GM19452 (cell line): ENCODE results near the gene ALDH3B2.
"Not testable (repeated sequence)": the region's sequence is repeated elsewhere in the genome, so short reads cannot be mapped to it uniquely, and the experiment has no call there.

Experiments used
- ATAC-seq: cut with Tn5 transposase; IDR thresholded peaks from one replicate; pipeline ENCODE4 v1.9.1; 2021; ENCODE audit not compliant: unreplicated experiment

ALDH3B2 gene

DNA sequence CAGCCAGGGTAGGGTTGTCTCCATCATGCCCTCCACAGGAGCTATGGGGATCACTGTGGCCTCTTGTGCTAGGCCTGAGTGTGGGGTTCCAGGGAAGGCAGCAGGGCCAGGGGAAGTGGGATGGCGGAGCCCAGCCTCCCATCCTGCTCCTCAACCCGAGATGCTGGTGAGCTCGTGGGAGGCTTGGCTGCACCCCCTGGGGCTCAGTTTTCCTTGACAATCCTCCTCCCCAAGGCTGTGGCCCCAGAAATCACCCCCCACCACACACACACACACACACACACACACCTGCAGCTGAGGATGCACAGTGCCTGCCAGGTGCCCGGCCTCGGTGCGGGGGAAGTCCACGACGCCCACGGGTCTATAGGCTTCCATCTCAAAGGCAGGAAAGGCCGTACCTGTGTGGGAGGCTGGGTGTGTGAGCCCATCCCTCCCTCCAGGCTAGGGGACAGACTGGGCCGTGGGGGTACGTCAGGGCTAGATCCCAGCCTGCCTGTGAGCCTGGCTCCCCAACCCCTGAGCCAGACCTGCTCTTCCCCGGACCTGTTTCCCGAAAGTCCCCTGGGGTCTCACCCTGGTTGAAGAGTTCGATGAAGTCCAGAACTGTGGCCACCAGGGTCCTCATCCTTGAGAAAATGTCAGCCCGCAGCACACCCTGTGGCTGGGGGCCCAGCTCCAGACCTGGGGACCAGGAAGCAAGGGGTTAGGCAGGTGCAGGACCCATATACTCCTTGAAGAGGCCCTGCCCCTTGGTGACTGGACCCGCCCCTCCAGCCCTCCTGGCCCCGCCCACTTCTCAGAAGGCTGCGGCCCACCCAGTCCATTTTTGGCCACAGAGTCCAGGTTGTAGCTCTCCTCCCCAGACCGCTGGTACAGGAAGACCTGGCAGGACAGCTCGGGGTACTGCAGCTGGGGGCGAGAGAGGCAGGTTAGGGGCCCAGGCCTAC lies 29.7 kb downstream of the ALDH3B2 start:
- ATAC-seq: no peak

DNA sequence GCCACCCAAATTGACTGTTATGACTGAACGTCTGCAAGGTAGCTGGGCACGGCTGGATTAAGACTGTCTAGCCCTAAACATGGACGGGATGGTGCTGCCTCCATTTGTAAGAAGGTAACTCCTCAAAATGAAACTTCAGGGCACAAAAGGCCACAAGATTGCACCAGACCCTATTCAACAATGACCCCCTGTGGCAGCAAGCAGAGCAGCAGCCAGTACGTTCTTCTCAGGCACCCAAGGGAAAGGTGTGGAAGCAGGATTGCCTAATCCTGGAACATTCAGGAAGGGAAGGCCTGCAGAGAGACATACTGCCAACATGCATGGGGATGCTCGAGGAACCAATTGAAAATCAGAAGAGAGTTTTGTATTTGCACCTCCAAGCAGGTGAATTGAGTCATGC lies 30.4 kb downstream of the ALDH3B2 start:
- no peak for ATAC-seq

DNA sequence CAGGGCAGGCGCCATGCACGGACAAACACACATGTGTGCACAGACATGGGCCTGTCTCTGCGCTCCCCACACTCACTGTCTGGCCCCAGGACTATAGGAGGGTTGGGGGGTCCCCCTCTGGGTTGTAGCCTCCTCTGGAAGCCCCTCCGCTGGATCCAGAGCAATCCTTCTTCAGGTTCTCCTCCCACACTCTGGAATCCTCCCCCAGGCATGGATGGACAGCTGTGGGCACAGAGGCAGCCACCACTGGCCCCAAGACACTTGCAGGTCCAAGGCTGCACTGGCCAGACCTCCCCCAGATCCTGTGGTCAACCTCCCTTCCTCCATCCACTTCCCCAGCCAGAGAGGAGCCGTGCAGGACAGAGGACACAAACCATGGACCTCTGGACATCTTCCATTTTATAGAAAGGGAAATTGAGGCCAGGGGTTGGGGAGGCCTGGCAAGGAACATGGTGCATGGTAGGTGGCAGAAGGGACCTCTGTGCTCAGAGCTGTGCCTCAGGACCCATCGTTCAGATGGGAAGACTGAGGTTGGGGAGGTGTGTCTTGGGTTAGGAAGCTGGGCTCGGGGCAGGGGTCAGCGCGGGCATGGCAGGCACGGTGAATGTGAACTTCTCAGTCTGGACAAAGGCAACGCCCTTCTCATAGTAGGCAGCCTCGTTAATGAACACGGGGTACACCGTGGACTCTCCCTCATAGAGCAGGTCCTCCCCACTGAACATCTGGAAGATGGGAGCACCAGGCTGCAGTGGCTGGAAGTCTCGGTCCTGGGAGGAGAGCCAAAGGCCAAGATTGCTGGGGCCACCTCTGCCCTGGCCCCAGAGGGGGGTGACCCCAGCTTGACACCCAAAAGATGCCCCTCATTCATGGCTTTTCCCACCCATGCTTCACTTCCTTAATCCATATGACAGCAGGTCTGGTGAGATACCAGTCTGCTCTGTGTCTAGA lies 32.0 kb downstream of the ALDH3B2 start:
- no peak for ATAC-seq

DNA sequence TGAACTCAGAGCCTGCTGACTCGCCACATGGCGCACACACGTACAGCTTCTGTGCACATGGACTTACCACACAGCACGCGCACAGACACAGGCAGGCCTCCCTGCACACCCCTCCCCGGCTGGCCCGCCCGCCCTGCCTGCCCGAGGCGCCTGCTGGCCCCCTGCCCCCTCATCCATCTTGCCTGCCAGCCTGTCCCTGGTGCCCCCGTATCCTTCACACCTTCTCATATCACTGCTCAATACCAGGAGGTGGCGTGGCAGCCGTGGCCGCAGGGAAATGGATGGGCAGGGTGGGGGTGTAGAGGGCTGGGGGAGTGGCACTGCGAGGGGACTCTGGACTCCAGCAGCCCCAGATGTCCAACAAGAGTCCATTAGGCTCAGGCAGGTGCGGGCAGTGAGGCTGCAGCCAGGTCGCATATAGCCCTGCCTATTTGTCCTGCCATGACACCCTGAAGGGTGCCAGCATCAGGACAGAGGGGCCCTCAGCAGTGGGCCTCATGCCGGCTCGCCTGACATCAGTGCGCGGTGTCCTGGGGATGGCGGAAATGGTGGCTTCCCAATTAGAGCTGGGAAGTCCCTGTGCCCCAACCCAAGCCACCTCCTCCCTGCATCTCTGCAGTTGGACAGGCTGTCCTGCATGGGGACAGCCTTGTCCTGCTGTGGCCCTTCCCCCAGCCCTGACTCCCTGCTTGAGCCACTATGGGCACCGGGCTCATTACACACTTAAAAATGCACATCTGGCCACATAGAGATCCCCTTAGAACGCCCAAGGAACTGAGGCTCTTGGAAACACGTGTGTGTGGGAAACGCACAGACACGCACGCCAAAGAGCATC lies 32.9 kb downstream of the ALDH3B2 start:
- ATAC-seq: no peak

DNA sequence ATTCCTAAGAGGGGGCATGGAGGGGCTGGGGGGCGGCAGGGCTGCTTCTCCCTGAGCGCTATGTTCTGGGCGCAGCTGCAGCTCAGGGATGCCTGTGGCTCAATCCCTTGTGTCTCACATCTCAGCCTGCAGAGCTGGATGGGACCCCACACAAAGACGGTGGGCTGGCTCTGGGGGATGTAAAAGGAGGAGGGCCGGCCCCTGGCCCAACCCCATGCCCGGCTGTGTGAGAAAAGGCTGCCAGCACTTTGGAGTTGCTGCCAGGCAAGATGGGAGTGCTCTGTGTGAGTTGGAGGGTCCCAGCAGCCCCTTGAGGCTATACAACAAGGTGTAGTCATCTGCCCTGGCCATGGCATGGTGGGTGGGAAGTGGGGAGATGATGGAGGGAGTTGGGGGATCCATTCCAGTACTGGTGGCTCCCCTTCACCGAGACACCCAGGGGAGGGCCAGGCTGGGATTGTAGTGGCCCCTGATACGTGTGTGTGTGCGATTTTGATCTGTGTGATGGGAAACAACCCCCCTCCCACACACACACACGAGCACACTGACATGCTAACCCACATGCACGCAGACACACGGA lies 33.6 kb downstream of the ALDH3B2 start:
- ATAC-seq: no peak

DNA sequence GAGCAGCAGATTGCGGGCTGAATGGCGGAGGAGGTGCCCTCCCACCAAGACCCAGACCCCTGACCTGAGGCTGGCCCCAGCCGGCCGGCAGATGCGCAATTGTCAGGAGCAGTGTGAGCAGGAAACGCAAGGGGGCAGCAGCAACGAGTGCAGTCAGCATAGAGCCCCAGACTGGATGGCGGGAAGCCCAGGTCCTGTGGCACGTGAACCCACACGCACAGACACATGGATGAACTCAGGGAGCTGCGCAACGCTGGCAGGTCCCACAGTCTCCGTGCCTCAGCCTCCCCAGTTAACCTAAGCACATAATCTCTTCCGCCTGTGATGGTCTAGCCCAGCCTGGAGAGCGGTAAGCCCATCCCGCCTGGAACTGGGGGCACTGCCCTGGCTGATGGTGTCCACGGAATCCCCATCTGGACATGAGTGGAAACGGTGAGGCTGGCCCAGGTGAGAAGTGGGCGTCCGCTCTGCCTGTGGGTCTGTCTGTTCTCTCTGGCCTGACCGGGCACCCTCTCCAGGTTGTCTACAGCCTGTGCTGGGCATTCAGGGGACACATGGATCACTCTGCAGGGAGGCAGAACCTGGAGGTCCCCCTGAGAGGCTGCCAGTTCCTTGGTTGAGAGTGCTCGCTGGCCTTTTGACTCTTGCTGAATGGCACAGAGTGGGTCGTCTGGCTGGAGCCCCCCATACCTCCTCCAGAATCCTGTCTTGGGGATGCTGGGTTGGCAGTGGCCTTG lies 34.2 kb downstream of the ALDH3B2 start:
- no peak for ATAC-seq

DNA sequence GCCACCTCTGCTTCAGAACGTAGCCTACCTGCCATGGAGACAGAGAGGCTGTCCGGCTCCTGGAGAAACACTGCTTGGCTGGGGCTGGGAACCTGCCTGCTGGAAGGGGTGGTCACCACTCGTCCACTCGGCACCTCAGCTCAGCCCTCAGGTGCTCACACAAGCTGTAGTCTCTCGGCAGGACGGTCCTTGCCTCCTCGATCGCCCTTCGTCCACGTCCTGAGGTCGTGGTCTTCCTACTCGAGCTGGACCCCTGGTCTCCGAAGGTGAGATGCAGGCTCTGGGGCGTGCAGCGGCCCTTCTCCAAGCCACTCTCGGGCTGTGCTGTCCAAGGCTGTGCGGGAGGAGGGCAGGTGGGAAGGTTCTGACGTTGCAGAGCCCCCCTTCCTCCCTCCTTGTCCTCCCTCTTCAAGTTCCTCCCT lies 35.0 kb downstream of the ALDH3B2 start, which contains the start of gene TBX10:
Gene TBX10, minus strand, starts transcription at position 326 of the 422 bp plus-strand sequence. Its CDS starts 291 bp downstream, at position 35.
- no peak for ATAC-seq

DNA sequence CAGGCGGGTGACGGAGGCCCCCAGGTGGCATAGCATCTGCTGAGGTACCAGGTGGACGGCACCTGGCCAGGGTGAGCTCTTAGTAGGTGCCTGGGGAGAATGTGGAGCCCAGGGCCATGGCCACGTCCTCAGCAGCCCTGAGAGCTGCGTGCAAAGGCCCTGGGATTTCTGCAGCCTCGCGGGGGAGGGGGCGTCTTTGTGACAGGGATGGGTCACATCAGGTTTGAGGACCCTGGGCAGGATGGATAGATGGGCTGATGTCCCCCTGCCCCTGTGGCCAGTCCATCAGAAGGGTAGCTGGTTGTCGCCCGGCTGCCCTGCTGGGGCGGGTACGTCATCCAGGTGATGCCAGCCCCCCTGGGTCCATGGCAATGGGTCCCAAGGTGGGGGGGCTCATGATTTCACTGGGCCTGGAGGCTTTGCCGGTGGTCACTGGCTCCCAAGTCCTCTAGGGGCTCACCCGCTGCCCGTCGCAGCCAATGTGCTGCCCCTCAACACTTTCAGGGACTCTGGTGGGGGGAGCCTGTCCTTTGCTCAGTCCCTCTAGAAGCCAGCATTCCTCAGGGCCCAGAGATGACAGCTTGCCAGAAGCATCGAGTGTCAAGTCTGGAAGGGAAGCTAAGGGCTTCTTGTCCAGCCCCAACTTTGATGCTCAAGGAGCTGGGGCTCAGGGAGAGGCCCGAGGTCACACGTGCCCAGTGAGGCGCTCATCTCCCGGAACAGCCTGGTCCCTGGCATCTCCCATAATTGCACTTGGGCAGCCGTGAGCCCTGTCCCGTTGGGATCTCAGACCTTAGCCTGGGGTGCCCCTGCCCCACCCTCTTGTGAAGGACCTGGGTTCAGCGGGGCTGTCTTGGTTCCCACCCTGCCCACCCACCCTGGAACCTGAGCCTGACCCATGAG lies 35.6 kb downstream of the ALDH3B2 start:
- ATAC-seq: no peak

DNA sequence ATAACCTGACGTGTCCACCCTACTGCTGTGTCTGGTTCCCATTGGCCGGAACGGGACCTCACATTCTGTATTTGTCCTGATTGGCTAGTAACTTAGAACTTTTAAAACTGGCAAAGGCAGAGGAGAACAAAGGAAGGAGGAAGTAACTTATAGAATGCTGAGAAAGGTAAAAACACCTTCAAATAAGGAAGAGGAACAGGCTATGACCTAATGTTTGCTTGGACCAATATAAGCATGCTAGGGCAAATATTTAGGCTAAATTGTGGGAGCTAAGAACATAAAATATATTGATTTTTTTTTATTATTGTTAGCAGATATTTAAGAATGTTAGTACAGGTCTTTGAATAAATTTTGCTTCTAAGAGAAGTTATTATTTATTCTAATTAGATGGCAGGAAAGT lies 37.0 kb downstream of the ALDH3B2 start:
- ATAC-seq: not testable (repeated sequence)

DNA sequence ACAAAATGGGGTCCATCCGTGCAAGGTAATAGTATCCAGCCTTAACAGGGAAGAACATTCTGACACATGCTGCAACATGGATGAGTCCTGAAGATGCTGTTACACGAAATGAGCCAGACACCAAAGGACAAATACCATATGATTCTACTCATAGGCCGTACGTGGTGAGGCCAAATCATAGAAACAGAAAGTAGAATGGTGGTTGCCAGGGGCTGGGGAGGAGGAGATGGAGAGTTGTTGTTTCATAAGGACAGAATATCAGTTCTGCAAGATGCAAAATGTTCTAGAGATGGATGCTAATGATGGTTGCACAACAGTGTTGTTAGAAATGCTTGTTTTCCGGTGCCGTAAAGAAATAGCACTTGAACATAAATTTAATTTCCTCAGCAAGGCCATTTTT lies 37.5 kb downstream of the ALDH3B2 start:
- no peak for ATAC-seq

DNA sequence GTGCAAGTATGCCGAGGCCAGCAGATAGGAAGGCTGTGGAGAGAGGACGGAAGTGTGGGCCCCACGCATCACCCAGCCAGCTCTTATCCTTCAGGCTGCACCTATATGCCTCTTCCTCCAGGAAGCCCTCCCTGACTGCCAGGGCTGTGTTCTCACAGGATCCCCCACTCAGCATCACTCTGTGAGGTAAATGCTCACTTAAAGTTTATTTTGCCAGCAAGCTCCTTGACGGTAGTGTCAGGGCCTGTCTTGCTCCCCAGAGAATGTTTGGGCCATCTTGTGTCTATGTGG lies 39.2 kb downstream of the ALDH3B2 start:
- ATAC-seq: no peak

DNA sequence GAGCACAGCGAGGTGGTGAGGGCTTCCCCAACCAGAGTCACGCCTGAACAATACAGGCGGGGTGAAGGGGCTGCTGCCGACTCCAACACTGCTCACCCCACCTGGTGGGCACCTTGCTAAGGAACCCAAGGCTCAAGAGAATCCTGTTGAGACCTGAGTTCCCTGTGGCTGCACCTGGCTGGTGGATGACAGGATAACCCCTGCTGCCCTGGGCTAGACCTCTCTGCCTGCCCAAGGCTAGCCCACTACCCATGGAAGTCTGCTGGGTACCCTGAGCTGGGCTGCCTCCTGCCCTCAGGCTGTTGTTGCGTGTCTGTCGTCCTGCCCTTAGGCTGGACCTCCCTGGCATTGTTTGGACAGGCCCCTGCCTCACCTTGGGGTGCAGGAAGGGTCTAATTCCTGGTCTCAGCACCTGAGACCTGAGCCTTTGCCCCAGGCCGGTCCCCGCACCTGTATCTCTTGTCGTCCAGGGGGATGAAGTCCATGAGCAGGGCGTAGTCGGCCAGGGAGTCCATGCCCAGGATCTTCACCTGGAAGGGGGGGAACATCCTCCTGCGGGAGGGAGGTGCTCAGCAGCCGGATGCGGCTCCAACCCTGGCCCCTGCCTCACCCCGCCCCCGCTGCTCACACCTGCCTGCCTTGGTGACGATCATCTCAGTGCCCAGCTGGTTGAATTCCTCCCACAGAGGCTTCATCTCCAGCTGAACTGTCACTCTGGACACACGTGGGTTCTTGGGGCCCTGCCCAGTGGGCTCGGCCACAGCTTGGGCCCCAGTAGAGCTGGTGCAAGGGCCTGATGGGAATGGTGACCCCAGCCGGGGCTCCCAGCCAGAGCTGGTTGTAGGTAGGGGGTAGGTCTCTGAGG lies 39.8 kb downstream of the ALDH3B2 start:
- ATAC-seq: no peak

DNA sequence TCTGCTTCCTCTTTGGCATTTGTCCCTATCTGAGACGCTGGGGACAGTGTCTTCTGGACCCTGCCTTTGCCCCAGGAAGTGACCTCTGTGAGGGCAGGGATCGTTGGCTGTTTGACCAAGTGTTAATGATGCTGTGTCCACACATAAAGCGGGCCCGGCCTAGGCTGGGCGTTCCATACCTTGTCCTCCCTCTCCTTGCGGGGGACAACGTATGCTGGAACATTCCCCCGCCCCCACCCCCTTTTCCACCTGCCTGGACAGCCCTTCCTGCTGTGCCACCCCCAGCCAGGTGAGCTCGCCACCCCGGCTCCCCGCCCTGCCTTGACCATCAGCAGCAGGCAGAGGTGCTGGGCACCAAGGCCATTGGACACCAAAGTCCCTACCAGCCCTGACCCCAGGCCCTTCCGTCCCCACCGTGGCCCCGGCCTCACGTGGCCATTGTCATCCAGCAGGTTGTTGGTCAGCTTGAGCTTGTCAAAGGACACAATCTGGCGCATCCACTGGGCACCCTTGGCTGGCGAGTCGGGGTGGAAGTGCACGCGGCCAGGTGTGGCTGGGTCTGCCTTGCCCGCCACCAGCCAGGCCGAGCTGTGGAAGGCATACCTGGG lies 40.6 kb downstream of the ALDH3B2 start:
- ATAC-seq: no peak

DNA sequence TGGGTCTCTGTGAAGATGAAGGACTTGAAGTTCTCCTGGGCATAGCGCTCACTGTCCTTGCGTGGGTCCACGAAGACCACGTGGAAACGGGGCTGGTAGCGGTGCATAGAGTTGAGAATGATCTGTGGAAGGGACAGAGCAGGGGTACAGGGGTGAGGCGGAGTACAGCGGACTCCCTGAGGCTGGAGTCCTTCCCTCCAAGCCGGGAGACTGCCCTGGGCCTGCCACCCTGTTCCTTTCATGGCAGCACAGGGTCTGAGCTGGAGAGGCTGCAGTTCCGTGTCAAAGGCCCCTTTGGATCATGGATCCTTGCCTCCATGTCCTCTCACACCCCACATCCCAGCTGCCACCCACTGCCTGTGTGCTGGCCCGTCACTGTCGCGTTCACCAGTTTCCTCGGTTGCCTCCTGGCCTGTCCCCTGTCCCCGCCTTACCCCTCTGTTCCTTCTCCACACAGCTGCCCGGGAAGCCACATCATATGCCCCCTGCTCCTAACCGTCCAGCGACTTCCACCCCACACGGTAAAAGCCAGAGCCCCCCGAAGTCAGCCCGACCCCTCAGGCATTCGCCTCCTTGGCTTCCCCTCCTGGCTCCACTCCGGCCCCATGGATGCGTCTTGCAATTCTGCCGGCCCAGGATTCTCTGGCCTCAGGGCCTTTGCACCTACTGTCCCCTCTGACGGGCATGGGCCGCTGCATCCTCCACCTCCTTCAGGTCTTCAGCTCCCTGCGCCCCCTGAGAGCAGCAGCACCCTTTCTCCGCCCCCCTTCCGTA lies 41.3 kb downstream of the ALDH3B2 start:
- no peak for ATAC-seq

DNA sequence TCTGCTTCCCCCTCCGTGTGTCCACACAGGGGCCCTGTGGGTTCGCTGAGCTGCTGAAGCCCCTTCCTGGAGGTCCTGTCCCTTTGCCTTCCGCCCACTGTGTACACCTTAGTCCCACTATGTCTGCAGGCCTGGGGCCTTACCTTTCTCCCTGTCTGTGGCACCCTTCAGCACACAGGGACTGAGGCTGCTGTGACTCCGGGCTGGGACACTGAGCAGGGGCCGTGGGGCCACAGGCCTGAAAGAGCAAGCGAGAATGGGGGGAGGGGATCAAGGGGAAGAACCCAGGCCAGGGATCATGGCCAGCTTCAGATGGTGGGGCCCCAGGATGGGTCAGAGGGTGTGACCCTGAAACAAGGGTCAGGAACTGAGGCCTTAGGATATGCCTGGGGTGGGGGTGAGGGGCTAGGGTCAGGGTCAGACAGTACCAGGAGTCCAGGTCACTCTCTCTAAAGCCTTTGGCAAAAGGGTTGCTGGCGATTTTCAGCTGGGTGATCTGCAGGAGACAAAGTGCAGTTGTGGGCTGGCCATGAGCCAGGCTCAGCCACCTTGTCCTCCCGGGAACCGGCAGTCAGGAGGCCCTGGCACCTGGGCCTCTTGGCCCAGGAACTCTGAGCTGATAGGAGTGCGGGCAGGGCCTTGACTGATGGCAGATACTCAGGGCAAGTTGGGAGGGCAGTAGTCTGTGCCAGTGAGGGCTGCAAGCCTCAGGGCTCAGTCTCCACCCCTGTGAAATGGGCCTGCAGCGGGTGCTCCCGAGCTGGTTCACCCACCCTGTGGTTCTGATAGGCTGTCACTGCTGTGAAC lies 42.0 kb downstream of the ALDH3B2 start:
- no peak for ATAC-seq

DNA sequence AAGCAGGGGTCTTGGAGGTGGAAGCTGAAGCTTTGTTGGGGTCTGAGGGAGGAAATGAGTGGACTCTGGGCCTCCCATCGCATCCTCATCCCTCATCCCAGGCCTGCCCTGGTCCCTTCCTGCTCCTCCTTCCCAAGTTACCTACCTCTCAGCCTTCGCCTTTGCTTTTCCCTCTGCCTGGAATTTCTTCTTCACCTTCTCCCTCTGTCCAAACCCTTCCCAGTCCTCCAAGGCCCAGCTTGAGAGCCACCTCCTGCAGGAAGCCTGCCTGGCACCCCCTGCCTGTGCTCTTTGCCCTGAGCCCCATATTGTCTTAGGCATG lies 42.6 kb downstream of the ALDH3B2 start:
- ATAC-seq: no peak
